Activated naive CD8-positive, alpha-beta T cell treated with anti-CD3 and anti-CD28 coated beads for 36 hours (primary cell): Measurements from ENCODE around the gene HTRA3. TPM values are rescaled to one million over a fixed set of nuclear protein-coding genes. Genes with fewer than 3 reads are reported as not detected.
A peak's percentile ranks its signal among the peaks of the same experiment; 100 is the strongest.

Experiments
- DNase-seq: peaks from one replicate; pipeline ENCODE4 v3.0.0; 2021
- H3K27ac Mint-ChIP-seq: one replicate; pipeline ENCODE4 v1.8.0; 2022; ENCODE audit warnings: mild to moderate bottlenecking, moderate library complexity, mixed read lengths
- H3K27me3 Mint-ChIP-seq: one replicate; pipeline ENCODE4 v1.8.0; 2022; ENCODE audit warnings: mild to moderate bottlenecking, mixed read lengths
- H3K36me3 Mint-ChIP-seq: one replicate; pipeline ENCODE4 v1.8.0; 2021; ENCODE audit warnings: mild to moderate bottlenecking, mixed read lengths
- H3K4me1 Mint-ChIP-seq: one replicate; pipeline ENCODE4 v1.8.0; 2021; ENCODE audit warnings: mixed read lengths
- H3K4me3 Mint-ChIP-seq: one replicate; pipeline ENCODE4 v1.8.0; 2022; ENCODE audit warnings: mild to moderate bottlenecking, moderate library complexity, mixed read lengths
- H3K9me3 Mint-ChIP-seq: one replicate; pipeline ENCODE4 v1.8.0; 2022; ENCODE audit warnings: mixed read lengths
- total RNA-seq, 2 experiments: library from RNA; stranded (reverse); gene quantifications; one replicate each; pipeline ENCODE4 v1.2.3, GENCODE V29; 2021

HTRA3 gene
- total RNA-seq, 2 experiments from 2014 or later = not detected

GRCh38 chr4:8266508-8266907 is 3.0 kb upstream of the HTRA3 start:
- H3K4me1 Mint-ChIP-seq = no peaks in the 10 kb centered on the region
- peaks cover 24% of the 10 kb centered on the region for H3K27me3 Mint-ChIP-seq
- no peak overlapping the region for H3K27ac Mint-ChIP-seq
- no peaks in the 10 kb centered on the region for H3K36me3 Mint-ChIP-seq
- no peaks in the 10 kb centered on the region for H3K9me3 Mint-ChIP-seq
- H3K4me3 Mint-ChIP-seq = no peak overlapping the region
- DNase-seq = no peak

DNA sequence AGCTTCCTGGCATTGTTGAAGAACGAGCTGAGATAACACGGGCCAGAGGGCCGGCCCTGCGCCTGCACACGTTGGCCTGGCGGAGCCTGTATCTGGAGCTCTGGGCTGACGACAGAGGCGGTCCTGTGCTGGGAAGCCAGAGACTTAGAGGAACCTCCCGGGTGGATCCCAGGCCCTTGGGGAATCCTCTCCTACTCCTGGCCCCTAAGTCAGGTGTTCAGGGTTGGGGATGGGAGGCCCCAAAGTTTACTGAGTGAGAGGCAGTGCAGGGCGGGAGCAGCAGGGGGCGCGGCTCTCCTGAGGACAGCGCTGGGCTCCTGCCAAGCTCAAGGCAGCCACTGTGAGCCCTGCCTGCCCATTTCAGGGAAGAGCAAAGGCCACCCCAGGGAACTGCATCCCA is 2.5 kb upstream of the HTRA3 start:
- H3K27ac Mint-ChIP-seq = no peak overlapping the region
- peaks cover 29% of the 10 kb centered on the region for H3K27me3 Mint-ChIP-seq
- no peaks in the 10 kb centered on the region for H3K36me3 Mint-ChIP-seq
- H3K4me1 Mint-ChIP-seq = no peaks in the 10 kb centered on the region
- DNase-seq = peak; percentile 38
- no peak overlapping the region for H3K4me3 Mint-ChIP-seq
- no peaks in the 10 kb centered on the region for H3K9me3 Mint-ChIP-seq

- DNase-seq = no peak
- Mint-ChIP-seq H3K9me3 (no peaks in the 10 kb centered on the region), H3K27me3 (peaks cover 34% of the 10 kb centered on the region), H3K36me3 (no peaks in the 10 kb centered on the region), H3K27ac (no peak overlapping the region), H3K4me1 (no peaks in the 10 kb centered on the region), H3K4me3 (no peak overlapping the region)
These were observed 1.3 kb upstream of the HTRA3 start for GRCh38 chr4:8268211-8268610.

DNA sequence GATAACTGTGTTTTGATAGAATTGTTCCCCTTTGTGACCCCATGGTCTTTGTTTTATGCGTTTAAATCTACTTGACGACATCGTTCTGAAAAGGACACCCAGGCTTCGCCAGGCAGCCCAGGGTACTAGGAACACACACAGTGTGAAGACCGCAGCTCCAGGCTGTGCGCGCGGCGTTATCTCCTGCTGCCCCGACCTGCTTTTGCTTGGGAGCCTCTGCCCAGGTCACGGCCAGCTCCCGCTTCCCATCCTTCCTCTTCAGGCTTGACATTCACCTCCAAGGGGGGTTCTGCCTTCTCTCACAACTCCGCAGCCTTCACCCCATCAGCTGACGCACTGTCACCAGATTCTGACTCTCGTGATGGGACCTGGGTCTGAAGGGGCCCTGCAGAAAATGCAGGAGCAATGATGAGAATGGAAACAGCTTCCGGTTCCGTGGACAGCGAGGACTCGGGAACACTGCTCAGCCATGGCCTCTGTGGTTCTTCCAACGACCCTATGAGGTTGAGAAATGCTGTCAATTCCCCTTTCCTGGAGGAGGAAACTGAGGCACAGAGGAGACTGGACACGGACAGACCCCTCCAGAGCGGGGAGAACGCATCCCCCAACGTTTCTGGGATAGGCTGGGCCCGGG is 536 bp upstream of the HTRA3 start:
- Mint-ChIP-seq H3K27ac (no peak overlapping the region), H3K36me3 (no peaks in the 10 kb centered on the region), H3K9me3 (no peaks in the 10 kb centered on the region), H3K27me3 (peaks cover 34% of the 10 kb centered on the region), H3K4me1 (no peaks in the 10 kb centered on the region), H3K4me3 (no peak overlapping the region)
- DNase-seq = no peak

DNA sequence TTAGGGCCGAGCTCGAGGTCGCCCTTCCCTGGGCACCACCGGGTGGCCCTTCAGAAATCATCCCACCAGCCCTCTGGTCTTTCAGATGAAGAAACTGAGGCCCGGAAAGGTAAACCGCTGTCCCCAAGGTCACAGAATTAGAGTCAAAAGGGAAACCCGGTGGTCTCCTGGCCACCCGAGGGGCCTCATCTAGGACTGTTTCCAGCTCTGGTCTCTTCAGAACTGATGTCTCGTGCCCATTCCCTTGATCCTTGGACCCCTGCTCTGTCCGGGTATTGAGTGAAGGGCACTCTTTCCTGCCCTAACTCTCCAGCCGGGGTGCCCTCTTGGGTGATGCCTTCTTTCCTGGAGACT is 841 bp downstream of the HTRA3 start:
- H3K4me1 Mint-ChIP-seq = no peaks in the 10 kb centered on the region
- H3K9me3 Mint-ChIP-seq = no peaks in the 10 kb centered on the region
- H3K27ac Mint-ChIP-seq = no peak overlapping the region
- DNase-seq = no peak
- no peaks in the 10 kb centered on the region for H3K36me3 Mint-ChIP-seq
- H3K4me3 Mint-ChIP-seq = no peak overlapping the region
- H3K27me3 Mint-ChIP-seq = peaks cover 34% of the 10 kb centered on the region

DNA sequence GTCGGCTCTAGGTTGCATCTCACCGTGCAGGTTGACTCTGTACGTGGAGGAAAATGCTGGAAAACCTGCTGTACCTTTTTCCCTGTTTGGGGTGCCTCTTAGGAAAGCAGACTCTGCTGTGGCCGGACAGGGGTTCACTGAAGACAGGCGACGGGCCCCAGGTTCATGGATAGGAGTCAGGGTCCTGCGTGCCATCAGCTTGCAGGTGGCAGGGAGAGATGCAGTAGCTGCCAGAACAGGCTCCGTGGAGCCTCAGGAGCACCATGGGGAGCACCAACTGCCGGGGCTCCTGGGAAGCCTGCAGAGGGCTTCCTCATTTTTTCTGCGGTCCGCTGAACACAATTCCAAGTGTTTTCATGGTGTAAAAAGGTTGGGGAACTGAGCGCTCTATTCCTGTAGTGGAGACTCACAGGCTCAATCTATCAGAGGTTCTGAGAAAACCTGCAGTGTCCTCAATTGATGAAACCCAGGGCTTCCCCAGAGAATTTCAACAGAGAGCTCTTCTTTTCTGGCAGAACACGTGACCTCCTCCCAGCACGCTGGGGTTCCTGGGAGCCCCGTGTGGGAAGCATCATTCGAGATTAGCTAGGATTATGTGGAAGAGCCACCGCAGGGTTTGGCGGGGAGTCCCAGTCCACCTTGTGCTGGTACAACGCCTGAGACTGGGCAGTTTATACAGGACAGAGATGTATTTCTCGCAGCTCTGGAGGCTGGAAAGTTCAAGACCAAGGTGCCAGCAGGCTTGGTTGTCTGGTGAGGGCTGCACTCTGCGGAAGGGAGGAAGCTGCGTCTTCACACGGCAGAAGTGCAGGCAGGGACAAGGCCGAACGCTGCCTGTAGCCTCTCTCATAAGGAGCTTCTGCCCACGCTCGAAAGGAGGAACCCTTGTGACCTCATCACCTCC is 1.6 kb downstream of the HTRA3 start:
- H3K4me3 Mint-ChIP-seq = no peak overlapping the region
- no peaks in the 10 kb centered on the region for H3K4me1 Mint-ChIP-seq
- no peaks in the 10 kb centered on the region for H3K9me3 Mint-ChIP-seq
- no peaks in the 10 kb centered on the region for H3K36me3 Mint-ChIP-seq
- H3K27ac Mint-ChIP-seq = no peak overlapping the region
- no peak for DNase-seq
- H3K27me3 Mint-ChIP-seq = peaks cover 36% of the 10 kb centered on the region

GRCh38 chr4:8271821-8272220 is 2.3 kb downstream of the HTRA3 start:
- no peak overlapping the region for H3K4me3 Mint-ChIP-seq
- no peaks in the 10 kb centered on the region for H3K9me3 Mint-ChIP-seq
- H3K36me3 Mint-ChIP-seq = no peaks in the 10 kb centered on the region
- no peak for DNase-seq
- H3K27ac Mint-ChIP-seq = no peak overlapping the region
- peaks cover 38% of the 10 kb centered on the region for H3K27me3 Mint-ChIP-seq
- H3K4me1 Mint-ChIP-seq = no peaks in the 10 kb centered on the region

DNA sequence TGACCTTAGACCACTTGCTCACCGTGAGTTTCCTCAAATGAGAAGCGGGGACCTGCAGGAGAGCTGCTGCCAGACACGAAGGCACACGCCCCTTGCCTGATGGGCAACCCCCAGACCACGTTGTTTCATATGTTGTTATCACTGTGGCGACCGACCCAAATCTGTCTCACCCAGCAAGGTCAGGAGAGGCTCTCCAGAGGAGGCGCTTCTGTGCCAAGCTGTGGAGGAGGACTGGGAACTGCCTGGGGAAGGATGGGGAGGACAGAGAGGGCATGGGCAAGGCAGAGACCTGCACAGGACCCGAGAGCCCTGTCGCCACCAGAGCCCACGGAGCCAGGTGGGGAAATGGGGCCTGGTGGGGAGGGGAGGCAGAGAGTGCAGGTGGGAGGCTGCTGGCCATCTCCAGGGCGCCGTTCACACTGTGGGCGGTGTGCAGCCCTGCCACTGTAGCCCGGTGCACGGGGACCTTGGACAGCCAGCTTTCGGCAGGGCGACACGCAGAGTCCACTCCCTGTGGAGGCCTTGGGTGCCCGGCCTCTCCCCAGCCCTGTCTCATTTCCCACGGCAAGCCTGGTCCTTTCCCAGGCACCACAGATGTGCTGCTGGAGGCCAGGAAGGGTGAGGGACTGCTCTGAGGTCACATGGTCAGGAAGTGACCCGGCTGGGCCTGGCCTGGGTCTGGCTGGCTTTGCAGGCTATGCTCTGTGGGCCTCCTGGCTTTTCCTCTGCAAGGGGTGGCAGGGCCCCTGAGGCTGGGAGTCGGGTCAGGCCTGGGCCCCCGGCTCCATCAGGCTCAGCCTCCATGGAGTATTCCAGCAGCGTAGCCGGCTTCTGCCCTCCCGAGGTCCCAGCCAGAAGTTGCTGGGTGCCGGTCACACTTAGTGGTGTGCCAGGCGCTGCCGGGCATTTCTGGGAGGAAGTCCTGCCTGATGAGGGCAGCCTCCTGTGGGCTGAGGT is 3.2 kb downstream of the HTRA3 start:
- H3K27ac Mint-ChIP-seq = no peak overlapping the region
- H3K4me1 Mint-ChIP-seq = no peaks in the 10 kb centered on the region
- no peak overlapping the region for H3K4me3 Mint-ChIP-seq
- H3K36me3 Mint-ChIP-seq = no peaks in the 10 kb centered on the region
- DNase-seq = no peak
- H3K27me3 Mint-ChIP-seq = peaks cover 41% of the 10 kb centered on the region
- H3K9me3 Mint-ChIP-seq = no peaks in the 10 kb centered on the region

DNA sequence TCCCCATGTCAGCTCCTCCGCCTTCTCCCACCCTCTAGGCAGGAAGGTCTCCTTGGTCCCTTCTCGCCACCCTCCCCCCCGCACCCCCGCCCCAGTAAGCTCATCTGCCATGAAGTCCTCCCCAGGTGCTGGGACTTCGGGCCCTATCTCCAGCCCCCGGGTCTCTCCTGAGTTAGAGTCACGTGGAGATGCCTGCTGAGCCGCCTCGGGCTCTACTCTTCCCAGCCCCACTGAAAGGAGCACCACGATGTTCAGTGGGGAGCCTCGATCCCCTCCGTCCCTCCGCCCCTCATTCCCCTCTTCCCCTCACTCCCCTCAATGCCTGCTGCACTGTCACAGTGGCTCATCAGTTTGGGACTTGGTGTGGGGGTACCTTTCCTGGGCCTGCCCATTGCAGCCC is 3.9 kb downstream of the HTRA3 start:
- DNase-seq = no peak
- Mint-ChIP-seq H3K27me3 (peaks cover 39% of the 10 kb centered on the region), H3K4me1 (no peaks in the 10 kb centered on the region), H3K27ac (no peak overlapping the region), H3K9me3 (no peaks in the 10 kb centered on the region), H3K4me3 (no peak overlapping the region), H3K36me3 (no peaks in the 10 kb centered on the region)

GRCh38 chr4:8274066-8274652 is 4.6 kb downstream of the HTRA3 start:
- peaks cover 32% of the 10 kb centered on the region for H3K27me3 Mint-ChIP-seq
- no peaks in the 10 kb centered on the region for H3K9me3 Mint-ChIP-seq
- no peaks in the 10 kb centered on the region for H3K36me3 Mint-ChIP-seq
- H3K4me3 Mint-ChIP-seq = no peak overlapping the region
- DNase-seq = no peak
- no peak overlapping the region for H3K27ac Mint-ChIP-seq
- no peaks in the 10 kb centered on the region for H3K4me1 Mint-ChIP-seq

DNA sequence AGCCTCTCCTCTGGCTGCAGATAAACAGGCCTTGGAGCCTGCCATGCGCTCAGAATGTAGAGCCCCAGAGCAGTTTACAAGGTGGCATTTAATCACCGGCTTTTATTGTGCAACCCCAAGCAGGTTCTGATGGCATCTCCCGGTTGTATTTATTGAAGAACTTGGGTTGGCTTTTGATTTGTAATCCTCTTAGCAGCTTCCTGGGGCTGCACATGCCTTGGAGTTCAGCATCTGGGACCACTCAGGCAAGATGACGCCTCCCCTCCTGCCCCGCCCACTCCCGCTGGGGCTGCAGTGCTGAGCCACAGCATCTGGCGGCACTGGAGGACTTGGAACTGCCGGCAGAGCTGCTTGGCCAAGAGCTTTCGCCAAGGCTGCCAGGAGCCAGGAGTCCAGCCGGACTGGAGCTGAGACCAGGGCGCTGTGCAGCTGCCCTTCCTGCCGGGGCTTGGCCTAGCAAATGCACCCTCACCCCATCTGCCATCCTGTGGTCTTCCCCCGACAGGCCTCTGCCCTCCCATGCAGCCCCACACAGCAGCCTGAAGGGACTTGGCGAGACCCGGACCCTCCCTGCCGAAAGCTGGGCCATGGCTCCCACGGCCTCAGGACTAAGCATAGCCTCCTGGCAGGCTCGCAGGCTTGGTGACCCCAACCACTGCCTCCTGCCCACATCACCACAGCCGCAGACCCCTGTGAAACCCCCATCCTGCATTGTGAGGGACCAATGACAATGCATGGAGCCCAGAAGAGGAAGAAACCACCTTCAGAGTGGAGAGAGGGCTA is 5.4 kb downstream of the HTRA3 start:
- no peaks in the 10 kb centered on the region for H3K4me1 Mint-ChIP-seq
- no peak overlapping the region for H3K4me3 Mint-ChIP-seq
- H3K27ac Mint-ChIP-seq = no peak overlapping the region
- H3K9me3 Mint-ChIP-seq = no peaks in the 10 kb centered on the region
- no peak for DNase-seq
- no peaks in the 10 kb centered on the region for H3K36me3 Mint-ChIP-seq
- H3K27me3 Mint-ChIP-seq = peaks cover 31% of the 10 kb centered on the region

- Mint-ChIP-seq H3K4me3 (no peak overlapping the region), H3K27ac (no peak overlapping the region), H3K9me3 (no peaks in the 10 kb centered on the region), H3K36me3 (no peaks in the 10 kb centered on the region), H3K27me3 (peaks cover 27% of the 10 kb centered on the region), H3K4me1 (no peaks in the 10 kb centered on the region)
- no peak for DNase-seq
These were observed 6.0 kb downstream of the HTRA3 start for GRCh38 chr4:8275548-8275910.

- no peak for DNase-seq
- no peaks in the 10 kb centered on the region for H3K9me3 Mint-ChIP-seq
- no peaks in the 10 kb centered on the region for H3K4me1 Mint-ChIP-seq
- no peak overlapping the region for H3K27ac Mint-ChIP-seq
- no peak overlapping the region for H3K4me3 Mint-ChIP-seq
- no peaks in the 10 kb centered on the region for H3K36me3 Mint-ChIP-seq
- peaks cover 16% of the 10 kb centered on the region for H3K27me3 Mint-ChIP-seq
These were observed 7.0 kb downstream of the HTRA3 start for GRCh38 chr4:8276358-8277240.
